H9 (cell line): Measurements from ENCODE around the gene SPPL3. TPM values are rescaled to one million over a fixed set of nuclear protein-coding genes. Genes with fewer than 3 reads are reported as not detected.

Experiments used
- DNase-seq: peaks from one replicate; pipeline ENCODE4 v3.0.0-alpha.2; 2017
- H2AFZ ChIP-seq: one replicate; pipeline ENCODE4 v1.6.1; 2013; ENCODE audit warnings: mild to moderate bottlenecking, low read length, control low read depth, moderate library complexity
- H2AK5ac ChIP-seq: 2 replicates; pipeline ENCODE4 v1.6.1; 2013; ENCODE audit warnings: low read length, control low read depth, mixed read lengths; ENCODE audit not compliant: insufficient read length
- H2BK120ac ChIP-seq: one replicate; pipeline ENCODE4 v1.6.1; 2013; ENCODE audit warnings: low read depth, mild to moderate bottlenecking, low read length, control low read depth, inconsistent platforms; ENCODE audit not compliant: poor library complexity, severe bottlenecking
- H2BK12ac ChIP-seq: 2 replicates; pipeline ENCODE4 v1.6.1; 2013; ENCODE audit warnings: low read length, control low read depth, mixed read lengths, low read depth; ENCODE audit not compliant: insufficient read length
- H2BK15ac ChIP-seq: 2 replicates; pipeline ENCODE4 v1.6.1; 2013; ENCODE audit warnings: low read depth, low read length, control low read depth
- H2BK20ac ChIP-seq: one replicate; pipeline ENCODE4 v1.6.1; 2013; ENCODE audit warnings: low read depth, mild to moderate bottlenecking, low read length, control low read depth, inconsistent platforms; ENCODE audit not compliant: poor library complexity, severe bottlenecking
- H2BK5ac ChIP-seq: 2 replicates; pipeline ENCODE4 v1.6.1; 2013; ENCODE audit warnings: low read length, control low read depth, mixed read lengths; ENCODE audit not compliant: insufficient read length
- H3K14ac ChIP-seq: 2 replicates; pipeline ENCODE4 v1.6.1; 2013; ENCODE audit warnings: low read length, control low read depth; ENCODE audit not compliant: insufficient read depth
- H3K18ac ChIP-seq: 2 replicates; pipeline ENCODE4 v1.6.1; 2013; ENCODE audit warnings: low read depth, mild to moderate bottlenecking, mixed read lengths, low read length, control low read depth; ENCODE audit not compliant: insufficient read length
- H3K23ac ChIP-seq: 2 replicates; pipeline ENCODE4 v1.6.1; 2013; ENCODE audit warnings: low read length, control low read depth, mixed read lengths, low read depth; ENCODE audit not compliant: insufficient read length
- H3K23me2 ChIP-seq: 2 replicates; pipeline ENCODE4 v1.6.1; 2013; ENCODE audit warnings: low read depth, mild to moderate bottlenecking, mixed read lengths, low read length, control low read depth; ENCODE audit not compliant: insufficient read length, poor library complexity, severe bottlenecking
- H3K27ac ChIP-seq: 2 replicates; pipeline ENCODE4 v1.5.1; 2013; ENCODE audit warnings: low read length, control low read depth, mixed read lengths, low read depth; ENCODE audit not compliant: insufficient read length
- H3K27me3 ChIP-seq: 2 replicates; pipeline ENCODE4 v1.6.1; 2013; ENCODE audit warnings: low read length, control low read depth, inconsistent platforms; ENCODE audit not compliant: insufficient read depth
- H3K4ac ChIP-seq: 2 replicates; pipeline ENCODE4 v1.6.1; 2013; ENCODE audit warnings: low read depth, mild to moderate bottlenecking, control low read depth, inconsistent platforms, low read length, moderate library complexity
- H3K4me1 ChIP-seq: 2 replicates; pipeline ENCODE4 v1.6.1; 2013; ENCODE audit warnings: low read length, control low read depth, inconsistent platforms; ENCODE audit not compliant: insufficient read depth
- H3K4me2 ChIP-seq: 2 replicates; pipeline ENCODE4 v1.6.1; 2013; ENCODE audit warnings: low read length, control low read depth, mixed read lengths; ENCODE audit not compliant: insufficient read length, insufficient read depth
- H3K56ac ChIP-seq: 2 replicates; pipeline ENCODE4 v1.6.1; 2013; ENCODE audit warnings: low read depth, mild to moderate bottlenecking, mixed read lengths, low read length, control low read depth; ENCODE audit not compliant: insufficient read length
- H3K79me1 ChIP-seq: 2 replicates; pipeline ENCODE4 v1.6.1; 2013; ENCODE audit warnings: low read depth, mild to moderate bottlenecking, moderate library complexity, low read length, control low read depth, inconsistent platforms; ENCODE audit not compliant: insufficient read depth, poor library complexity, severe bottlenecking
- H3K79me2 ChIP-seq: 2 replicates; pipeline ENCODE4 v1.6.1; 2013; ENCODE audit warnings: low read length, control low read depth, inconsistent platforms; ENCODE audit not compliant: insufficient read depth
- H3K9ac ChIP-seq: 2 replicates; pipeline ENCODE4 v1.6.1; 2013; ENCODE audit warnings: low read length, control low read depth, mixed read lengths; ENCODE audit not compliant: insufficient read length; ENCODE audit errors: extremely low read depth
- H3K9me3 ChIP-seq: one replicate; pipeline ENCODE4 v1.6.1; 2013; ENCODE audit warnings: low read depth, low read length, inconsistent platforms; ENCODE audit not compliant: control insufficient read depth
- H3T11ph ChIP-seq: one replicate; pipeline ENCODE4 v1.6.1; 2013; ENCODE audit warnings: mild to moderate bottlenecking, low read length, control low read depth, inconsistent platforms
- H4K20me1 ChIP-seq: one replicate; pipeline ENCODE4 v1.6.1; 2013; ENCODE audit not compliant: control insufficient read depth, insufficient read length, insufficient read depth
- H4K5ac ChIP-seq: 2 replicates; pipeline ENCODE4 v1.6.1; 2013; ENCODE audit warnings: low read depth, mild to moderate bottlenecking, mixed read lengths, low read length, control low read depth; ENCODE audit not compliant: insufficient read length
- H4K8ac ChIP-seq: replicated peaks from 2 replicates; pipeline ENCODE4 v1.6.1; 2013; ENCODE audit warnings: low read length, control low read depth, mixed read lengths, low read depth; ENCODE audit not compliant: insufficient read length
- H4K91ac ChIP-seq: 2 replicates; pipeline ENCODE4 v1.6.1; 2013; ENCODE audit warnings: low read depth, mild to moderate bottlenecking, moderate library complexity, mixed read lengths, low read length, control low read depth; ENCODE audit not compliant: insufficient read length
- H3K27ac Mint-ChIP-seq, 3 experiments: 2 replicates in 2 of 3; 3 replicates in 1 of 3; pipeline ENCODE4 v1.8.0; 2020 to 2021; ENCODE audit warnings: mixed read lengths in 3 of 3, mild to moderate bottlenecking in 1 of 3, moderate library complexity in 1 of 3
- H3K27me3 Mint-ChIP-seq: 2 replicates; pipeline ENCODE4 v1.8.0; 2021; ENCODE audit warnings: low read depth, mild to moderate bottlenecking, moderate library complexity, mixed read lengths
- H3K36me3 Mint-ChIP-seq, 3 experiments: 2 replicates in 2 of 3; 3 replicates in 1 of 3; pipeline ENCODE4 v1.8.0; 2020 to 2021; ENCODE audit warnings: low read depth in 3 of 3, mixed read lengths in 3 of 3; ENCODE audit not compliant: insufficient read depth in 1 of 3
- H3K4me1 Mint-ChIP-seq, 2 experiments: 2 replicates each; pipeline ENCODE4 v1.8.0; 2020; ENCODE audit warnings: mixed read lengths in 2 of 2
- H3K4me3 Mint-ChIP-seq, 2 experiments: 2 replicates in 1 of 2; 3 replicates in 1 of 2; pipeline ENCODE4 v1.8.0; 2020 to 2021; ENCODE audit warnings: mild to moderate bottlenecking in 2 of 2, mixed read lengths in 2 of 2, moderate library complexity in 1 of 2
- H3K9me3 Mint-ChIP-seq, 2 experiments: 2 replicates in 1 of 2; 3 replicates in 1 of 2; pipeline ENCODE4 v1.8.0; 2020; ENCODE audit warnings: mild to moderate bottlenecking in 2 of 2, mixed read lengths in 2 of 2, moderate library complexity in 1 of 2
- WGBS: extraction: QIAGEN DNeasy Blood & Tissue Kit; methylation state at CpG from one replicate; pipeline ENCODE4 v1.1.7; 2013; ENCODE audit warnings: missing lambda C conversion rate, low lambda C conversion rate, mixed read lengths; ENCODE audit not compliant: insufficient read length; ENCODE audit errors: extremely low coverage; 5-methylcytosine and 5-hydroxymethylcytosine counted together
- total RNA-seq: library from RNA; stranded (reverse); gene quantifications from 2 replicates; pipeline ENCODE4 v1.2.1, GENCODE V29; 2021
- TF ChIP-seq, protein P1 (sequence below): fragments of 200-600 bp; sonication (generic); conservative IDR thresholded peaks from 3 replicates; pipeline ENCODE4 v1.8.0; 2021; ENCODE audit warnings: antibody characterized with exemption, mild to moderate bottlenecking

Gene SPPL3
- total RNA-seq, 1 experiment from 2014 or later = 46.3 TPM

DNA sequence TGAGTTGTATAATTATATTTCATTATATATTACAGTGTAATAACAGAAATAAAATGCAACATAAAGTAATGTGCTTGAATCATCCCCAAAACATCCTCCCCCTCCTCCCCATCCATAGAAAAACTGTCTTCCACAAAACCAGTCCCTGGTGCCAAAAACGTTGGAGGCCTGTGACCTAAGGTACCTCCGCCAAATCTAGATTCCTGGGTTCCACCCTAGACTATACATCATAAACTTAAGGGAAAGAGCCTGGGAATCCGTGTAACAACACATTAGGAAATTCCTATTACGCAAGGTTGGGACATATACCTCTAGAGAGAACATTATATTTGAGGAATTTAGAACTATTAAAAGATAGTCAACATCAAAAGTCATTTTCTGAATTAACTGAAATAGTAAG, 38.0 kb downstream of the SPPL3 start:
- peaks cover 0 to 7% (median 0%) of the 10 kb centered on the region in 3 experiments; a peak in 1 of 7 replicates for H3K36me3 Mint-ChIP-seq
- no peak overlapping the region for H3K18ac ChIP-seq
- H3K4me1 Mint-ChIP-seq = peaks cover 6 to 8% of the 10 kb centered on the region in 2 experiments
- no peak overlapping the region for H3K27ac Mint-ChIP-seq
- H2BK15ac ChIP-seq = no peak overlapping the region
- H3K56ac ChIP-seq = no peak overlapping the region
- H3K23me2 ChIP-seq = no peaks in the 10 kb centered on the region
- no peak overlapping the region for H4K5ac ChIP-seq
- no peak overlapping the region for H4K91ac ChIP-seq
- no peak overlapping the region for H3K14ac ChIP-seq
- TF ChIP-seq, protein P1, sequence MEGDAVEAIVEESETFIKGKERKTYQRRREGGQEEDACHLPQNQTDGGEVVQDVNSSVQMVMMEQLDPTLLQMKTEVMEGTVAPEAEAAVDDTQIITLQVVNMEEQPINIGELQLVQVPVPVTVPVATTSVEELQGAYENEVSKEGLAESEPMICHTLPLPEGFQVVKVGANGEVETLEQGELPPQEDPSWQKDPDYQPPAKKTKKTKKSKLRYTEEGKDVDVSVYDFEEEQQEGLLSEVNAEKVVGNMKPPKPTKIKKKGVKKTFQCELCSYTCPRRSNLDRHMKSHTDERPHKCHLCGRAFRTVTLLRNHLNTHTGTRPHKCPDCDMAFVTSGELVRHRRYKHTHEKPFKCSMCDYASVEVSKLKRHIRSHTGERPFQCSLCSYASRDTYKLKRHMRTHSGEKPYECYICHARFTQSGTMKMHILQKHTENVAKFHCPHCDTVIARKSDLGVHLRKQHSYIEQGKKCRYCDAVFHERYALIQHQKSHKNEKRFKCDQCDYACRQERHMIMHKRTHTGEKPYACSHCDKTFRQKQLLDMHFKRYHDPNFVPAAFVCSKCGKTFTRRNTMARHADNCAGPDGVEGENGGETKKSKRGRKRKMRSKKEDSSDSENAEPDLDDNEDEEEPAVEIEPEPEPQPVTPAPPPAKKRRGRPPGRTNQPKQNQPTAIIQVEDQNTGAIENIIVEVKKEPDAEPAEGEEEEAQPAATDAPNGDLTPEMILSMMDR = no peak
- DNase-seq = no peak
- H3K4me2 ChIP-seq = no peak overlapping the region
- no peaks in the 10 kb centered on the region for H3K27me3 Mint-ChIP-seq
- H3K27me3 ChIP-seq = no peaks in the 10 kb centered on the region
- WGBS = no CpG with 5 or more reads among the region's 4 CpGs
- H3K4me3 Mint-ChIP-seq = no peak overlapping the region
- H2AK5ac ChIP-seq = no peak overlapping the region
- H3K9ac ChIP-seq = no peak overlapping the region
- no peak overlapping the region for H2BK20ac ChIP-seq
- H2BK12ac ChIP-seq = no peak overlapping the region
- no peak overlapping the region for H3K27ac ChIP-seq
- no peak overlapping the region for H4K8ac ChIP-seq
- no peaks in the 10 kb centered on the region; the same call in 1 of the 2 replicates for H3K4me1 ChIP-seq
- H2BK120ac ChIP-seq = no peak overlapping the region
- no peak overlapping the region for H3K23ac ChIP-seq
- H3K9me3 Mint-ChIP-seq = no peaks in the 10 kb centered on the region; a peak in 1 of 5 replicates
- no peaks in the 10 kb centered on the region for H3K9me3 ChIP-seq
- H3K79me1 ChIP-seq = peaks cover 10% of the 10 kb centered on the region
- no peak overlapping the region for H3T11ph ChIP-seq
- H2BK5ac ChIP-seq = no peak overlapping the region
- H4K20me1 ChIP-seq = no peaks in the 10 kb centered on the region
- H2AFZ ChIP-seq = no peak overlapping the region
- H3K4ac ChIP-seq = no peak overlapping the region
- H3K79me2 ChIP-seq = no peaks in the 10 kb centered on the region; the same call in 1 of the 2 replicates
